HG03159 (cell line): ENCODE measurements around the gene AWAT2.

Source experiments
- ATAC-seq: cut with Tn5 transposase; IDR thresholded peaks from one replicate; pipeline ENCODE4 v1.9.1; 2021; ENCODE audit warnings: mild to moderate bottlenecking, moderate library complexity; ENCODE audit not compliant: unreplicated experiment

AWAT2 gene

DNA sequence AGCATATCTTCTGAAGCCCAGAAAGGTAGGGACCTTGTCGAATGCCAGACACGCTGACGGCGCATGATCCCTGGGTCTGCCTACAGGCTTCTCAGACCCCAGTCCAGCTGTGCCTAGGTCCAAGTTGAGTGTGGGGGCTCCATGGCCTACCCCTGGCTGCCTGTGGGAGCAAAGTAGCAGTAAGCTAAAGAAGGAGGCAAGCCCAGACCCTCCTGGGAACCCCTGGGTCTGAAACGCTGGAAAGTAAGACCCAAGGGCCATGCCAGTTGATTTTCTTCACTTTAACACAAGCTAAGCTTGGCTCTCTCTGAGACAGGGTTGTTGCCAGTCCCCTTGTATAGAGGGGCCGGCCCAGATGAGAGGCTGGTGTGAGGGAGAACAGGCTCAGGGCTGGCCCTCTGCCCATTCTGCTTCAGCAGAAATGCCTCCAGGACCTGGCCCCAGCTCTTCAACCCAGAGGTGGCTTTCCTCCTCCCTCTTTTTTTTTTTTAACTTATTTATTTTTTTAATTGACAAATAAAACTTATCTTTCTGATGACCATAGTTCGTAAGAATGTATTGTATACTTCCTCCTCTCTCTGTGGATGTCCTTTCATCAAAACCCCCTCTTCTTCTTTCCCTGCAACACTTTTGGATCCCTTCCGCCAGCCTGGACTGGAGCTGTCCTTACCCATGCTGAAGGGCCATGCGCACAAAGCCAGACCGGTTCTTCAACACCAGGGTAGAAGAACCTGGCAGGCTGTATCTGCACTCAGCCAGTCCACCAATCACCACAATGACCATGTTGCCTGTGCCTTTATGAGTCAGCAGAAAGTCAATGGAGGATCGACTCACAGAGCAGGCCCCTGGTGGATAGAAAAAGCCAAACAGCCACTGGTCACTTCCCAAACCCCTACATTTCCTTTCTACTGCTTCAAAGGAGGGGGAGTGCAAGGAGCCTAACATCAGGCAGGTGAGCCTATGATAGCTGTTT is 7.1 kb downstream of the AWAT2 start:
- no peak for ATAC-seq

GRCh38 chrX:70041993-70042392 is 7.7 kb downstream of the AWAT2 start:
- ATAC-seq = no peak

DNA sequence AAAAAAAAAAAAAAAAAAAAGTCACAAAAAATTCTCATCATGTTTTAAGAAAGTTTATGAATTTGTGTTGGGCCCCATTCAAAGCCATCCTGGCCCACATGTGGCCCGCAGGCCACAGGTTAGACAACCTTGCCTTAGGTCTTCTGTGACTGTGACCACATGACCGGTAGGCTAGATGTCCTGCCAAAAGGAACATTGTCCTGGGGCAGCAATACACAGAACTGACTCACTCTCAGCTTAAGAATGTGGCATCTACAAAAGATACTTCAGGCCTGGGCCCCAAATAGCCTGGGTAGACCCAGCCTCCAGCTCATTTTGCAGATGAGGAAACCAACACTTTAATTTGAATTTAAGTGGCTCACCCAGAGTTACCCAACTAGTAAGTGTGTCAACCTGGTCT is 10.0 kb downstream of the AWAT2 start:
- no peak for ATAC-seq

DNA sequence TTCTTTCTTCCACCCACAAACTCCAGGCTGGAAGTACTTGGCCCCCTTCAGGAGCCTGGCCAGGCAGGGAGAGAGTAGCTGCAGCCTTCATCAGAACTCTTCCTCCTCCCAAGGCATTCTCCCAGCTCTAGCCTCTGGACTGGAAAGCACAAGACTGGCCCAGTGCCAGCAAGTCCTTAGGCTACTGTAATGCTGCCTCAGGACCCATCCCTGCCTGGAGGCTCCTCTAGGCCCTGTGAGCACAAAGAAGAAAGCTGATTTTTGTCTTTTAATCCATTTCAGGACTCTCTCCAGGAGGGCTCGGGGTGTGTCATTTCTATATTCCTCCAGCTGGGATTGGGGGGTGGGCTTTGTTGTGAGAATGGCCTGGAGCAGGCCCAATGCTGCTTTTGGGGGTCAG is 10.8 kb downstream of the AWAT2 start:
- no peak for ATAC-seq

- no peak for ATAC-seq
These were observed 11.2 kb downstream of the AWAT2 start for GRCh38 chrX:70038515-70038914.

GRCh38 chrX:70034646-70035045 is 15.1 kb downstream of the AWAT2 start:
- ATAC-seq = no peak

DNA sequence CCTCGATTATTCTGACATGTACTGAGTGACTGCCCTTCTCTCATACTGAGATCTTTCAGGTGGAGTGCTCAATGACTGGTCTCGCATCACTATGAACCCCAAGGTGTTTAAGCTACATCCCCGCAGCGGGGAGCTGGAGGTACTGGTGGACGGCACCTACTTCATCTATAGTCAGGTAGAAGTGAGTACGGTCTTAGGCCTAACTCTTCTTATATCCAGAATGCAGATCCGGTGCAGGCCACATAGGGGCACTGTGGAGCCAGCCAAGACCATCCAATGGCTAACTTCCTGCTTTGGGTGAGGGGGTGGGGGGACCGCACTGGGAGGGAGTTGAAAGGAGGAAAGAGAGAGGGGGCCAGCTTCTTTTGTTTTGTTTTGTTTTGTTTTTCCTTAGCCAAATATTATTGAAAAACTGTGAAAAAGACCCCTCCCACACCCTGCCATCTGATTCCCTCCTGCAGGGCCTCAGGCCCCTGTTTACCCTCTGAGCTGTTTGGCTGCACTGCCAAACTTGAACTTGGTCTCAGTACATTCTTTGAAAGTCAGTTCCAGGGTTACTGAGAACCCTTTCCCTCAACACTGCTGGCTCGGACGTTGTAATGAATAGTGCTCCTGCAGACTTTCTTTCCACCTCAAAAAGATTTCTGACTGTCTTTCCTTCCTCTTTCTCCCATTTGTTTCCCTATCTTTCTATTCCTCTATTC is 16.2 kb downstream of the AWAT2 start:
- ATAC-seq = peak; percentile 59

DNA sequence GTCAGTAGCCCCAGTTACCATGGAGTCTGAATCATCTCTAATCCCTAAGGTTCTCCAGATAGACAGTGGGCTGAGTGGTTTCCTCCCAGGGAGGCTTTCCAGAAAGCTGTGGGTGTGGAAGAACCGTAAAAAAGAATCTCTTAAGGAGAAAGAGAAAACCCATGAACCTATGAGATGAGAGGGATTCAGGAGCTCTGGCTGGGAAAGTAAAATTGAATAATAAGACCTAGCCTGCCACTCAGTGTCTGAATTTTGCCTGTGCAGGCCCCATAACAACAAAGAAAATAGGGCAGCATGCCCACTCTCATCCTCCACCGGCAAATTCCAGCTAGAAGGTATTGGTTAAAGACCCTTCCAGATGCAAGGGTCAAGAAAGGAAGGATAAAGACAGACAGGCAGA is 16.9 kb downstream of the AWAT2 start:
- no peak for ATAC-seq

- peak; percentile 74 for ATAC-seq
These were observed 19.4 kb downstream of the AWAT2 start for GRCh38 chrX:70030301-70030767.

GRCh38 chrX:70029863-70030262 is 19.9 kb downstream of the AWAT2 start:
- ATAC-seq = no peak

DNA sequence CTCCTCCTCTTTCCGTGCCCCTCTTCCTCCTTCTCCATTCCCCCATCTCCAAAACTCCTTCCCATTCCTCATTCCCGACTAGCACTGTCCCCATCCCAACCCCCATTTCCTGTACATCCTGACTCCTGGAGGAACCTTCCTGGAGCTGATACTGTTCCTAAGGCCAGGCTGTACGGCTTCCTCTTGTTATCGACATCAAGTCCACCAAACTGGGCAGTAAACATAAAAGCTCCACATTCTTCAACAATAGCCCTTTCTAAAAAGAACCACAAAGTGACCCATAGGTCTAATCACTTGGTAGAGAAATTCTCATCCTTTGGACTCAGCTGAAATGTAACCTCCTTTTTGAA is 22.9 kb downstream of the AWAT2 start:
- no peak for ATAC-seq

- no peak for ATAC-seq
These were observed 23.5 kb downstream of the AWAT2 start for GRCh38 chrX:70026112-70026850.

DNA sequence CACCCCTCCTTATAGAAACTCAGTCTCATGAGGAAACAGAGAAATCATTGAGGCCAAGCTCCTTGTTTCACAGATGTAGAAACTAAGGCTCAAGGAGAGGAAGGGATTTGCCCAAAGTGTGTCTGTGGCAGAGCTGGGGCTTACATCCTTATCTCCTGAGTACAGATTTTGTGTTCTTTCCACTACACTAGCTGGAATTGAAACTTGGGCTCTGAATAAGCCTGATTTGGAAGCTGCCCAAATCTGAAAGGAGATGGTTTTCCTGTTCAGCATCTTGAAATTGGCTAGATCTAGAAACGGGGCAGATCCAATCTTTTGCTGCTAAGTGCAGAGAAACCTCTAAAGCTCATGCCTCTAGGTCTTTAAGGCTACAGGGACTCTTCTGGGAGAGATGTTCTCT is 24.3 kb downstream of the AWAT2 start:
- ATAC-seq = no peak

- no peak for ATAC-seq
These were observed 27.1 kb downstream of the AWAT2 start for GRCh38 chrX:70022616-70023015.

DNA sequence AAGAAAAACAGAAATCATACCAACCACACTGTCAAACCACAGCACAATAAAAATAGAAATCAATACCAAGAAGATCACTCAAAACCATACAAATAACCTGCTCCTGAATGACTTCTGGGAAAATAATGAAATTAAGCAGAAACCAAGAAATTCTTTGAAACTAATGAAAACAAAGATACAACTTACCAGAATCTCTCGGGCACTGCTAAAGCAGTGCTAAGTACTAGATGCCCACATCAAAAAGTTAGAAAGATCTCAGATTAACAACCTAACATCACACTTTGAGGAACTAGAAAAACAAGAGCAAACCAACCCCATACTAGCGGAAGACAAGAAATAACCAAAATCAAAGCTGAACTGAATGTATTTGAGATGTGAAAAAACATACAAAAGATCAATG is 33.2 kb downstream of the AWAT2 start:
- ATAC-seq = no peak

DNA sequence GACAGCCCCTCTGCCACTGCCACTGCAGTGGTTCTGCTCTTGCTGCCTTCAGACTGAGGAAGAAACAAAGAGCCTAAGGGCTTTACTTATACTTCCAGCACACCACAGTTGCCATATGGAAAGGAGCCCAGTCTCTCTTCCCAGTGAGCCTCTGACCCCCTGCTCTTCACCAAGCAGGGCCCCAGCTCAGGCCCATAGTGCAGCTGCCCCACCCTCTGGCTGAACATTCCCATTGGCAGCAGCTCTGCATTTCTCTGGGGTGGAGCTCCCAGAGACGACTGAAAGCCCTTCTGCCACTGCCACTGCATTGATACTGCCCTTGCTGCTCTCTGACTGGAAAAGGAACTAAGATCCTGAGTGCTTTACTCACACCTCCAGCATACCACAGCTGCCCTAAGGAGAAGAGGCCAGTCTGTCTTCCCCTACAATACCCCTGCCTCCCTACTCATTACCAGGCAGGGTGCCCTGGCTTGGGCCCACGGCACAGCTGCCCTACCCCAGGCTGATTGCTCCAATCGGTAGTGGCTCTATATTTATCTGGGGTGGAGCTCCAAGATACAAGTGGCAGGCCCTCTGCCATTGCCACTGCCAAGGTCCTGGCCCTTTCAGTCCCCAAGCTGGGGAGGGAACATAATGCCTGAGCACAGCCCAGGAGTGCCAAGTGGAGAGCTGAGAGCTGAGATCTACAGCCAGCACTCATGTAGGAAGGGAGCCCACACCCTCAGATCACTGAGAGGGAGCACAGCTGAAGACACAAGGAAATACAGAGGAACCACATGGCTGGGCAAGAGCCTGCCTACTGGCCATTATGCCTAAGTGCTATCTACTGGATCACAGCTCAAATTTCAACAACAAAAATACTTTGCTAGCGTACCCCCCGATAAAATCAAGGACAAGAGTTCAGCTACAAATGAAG is 36.0 kb downstream of the AWAT2 start:
- ATAC-seq = no peak

DNA sequence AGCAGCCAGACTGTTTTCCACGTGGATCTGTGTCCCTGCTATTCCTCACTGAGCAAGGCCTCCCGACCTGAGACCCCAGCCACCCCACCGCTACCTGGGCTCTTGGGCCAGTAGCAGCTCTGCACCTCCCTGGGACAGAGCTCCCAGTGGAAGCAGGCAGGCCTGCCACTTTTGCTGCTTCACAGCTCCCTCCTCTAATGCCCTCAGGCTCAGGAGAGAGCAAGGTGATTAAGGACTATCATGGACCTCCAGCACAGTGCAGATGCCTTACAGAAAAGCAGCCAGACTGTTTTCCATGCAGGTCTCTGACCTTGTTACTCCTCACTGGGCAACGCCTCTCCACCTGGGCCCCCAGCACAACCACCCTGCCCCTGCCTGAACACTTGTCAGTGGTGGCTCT is 37.0 kb downstream of the AWAT2 start:
- ATAC-seq = no peak

GRCh38 chrX:70009970-70010369 is 39.8 kb downstream of the AWAT2 start:
- ATAC-seq = no peak

- ATAC-seq = no peak
These were observed 40.7 kb downstream of the AWAT2 start for GRCh38 chrX:70009049-70009448.

- no peak for ATAC-seq
These were observed 41.8 kb downstream of the AWAT2 start for GRCh38 chrX:70007946-70008345.
